OCI-LY3 (cell line): ENCODE data around the gene KDM5B.

Experiments
- H2AFZ ChIP-seq: fragments of 200-600, 300-600 bp; shearing (Covaris generic); 2 replicates; pipeline ENCODE4 v1.6.0; 2014; ENCODE audit warnings: antibody characterized with exemption, low read depth, low read length
- H3K27ac ChIP-seq: fragments of 200-600, 300-600 bp; sonication (generic); 2 replicates; pipeline ENCODE4 v1.5.1; 2014; ENCODE audit warnings: mild to moderate bottlenecking, low read length, moderate library complexity, mixed read lengths
- H3K27me3 ChIP-seq: fragments of 200-600, 300-600 bp; sonication (generic); 2 replicates; pipeline ENCODE4 v1.6.1; 2014; ENCODE audit warnings: low read depth, low read length, mixed read lengths
- H3K36me3 ChIP-seq: fragments of 200-600, 300-600 bp; sonication (generic); replicated peaks from 2 replicates; pipeline ENCODE3; 2014; ENCODE audit warnings: low read depth, low read length, mixed read lengths
- H3K4me1 ChIP-seq: fragments of 300-600, 200-600 bp; sonication (generic); 2 replicates; pipeline ENCODE4 v1.6.1; 2014; ENCODE audit warnings: low read length, mixed read lengths
- H3K4me2 ChIP-seq: fragments of 200-600, 300-600 bp; sonication (generic); 2 replicates; pipeline ENCODE4 v1.6.1; 2014; ENCODE audit warnings: low read length, mixed read lengths
- H3K4me3 ChIP-seq: fragments of 300-600, 200-600 bp; sonication (generic); 2 replicates; pipeline ENCODE4 v1.5.1; 2014; ENCODE audit warnings: antibody characterized with exemption, mild to moderate bottlenecking, low read length, moderate library complexity
- H3K79me2 ChIP-seq: fragments of 300-600, 200-600 bp; shearing (Covaris generic); 2 replicates; pipeline ENCODE4 v1.6.1; 2014; ENCODE audit warnings: mild to moderate bottlenecking, low read length, mixed read lengths
- H3K9ac ChIP-seq: fragments of 300-600, 200-600 bp; shearing (Covaris generic); 2 replicates; pipeline ENCODE4 v1.6.0; 2014; ENCODE audit warnings: mild to moderate bottlenecking, low read length, moderate library complexity
- H3K9me3 ChIP-seq: fragments of 200-600, 300-600 bp; shearing (Covaris generic); 2 replicates; pipeline ENCODE4 v1.6.1; 2014; ENCODE audit warnings: low read length, mixed read lengths; ENCODE audit not compliant: insufficient read depth
- H4K20me1 ChIP-seq: fragments of 200-600, 300-600 bp; sonication (generic); 2 replicates; pipeline ENCODE4 v1.6.1; 2016; ENCODE audit warnings: low read length, mixed read lengths; ENCODE audit not compliant: insufficient read depth
- CTCF ChIP-seq: fragments of 200-600, 300-600 bp; sonication (generic); IDR thresholded peaks from 2 replicates; pipeline ENCODE4 v1.5.1; 2014; ENCODE audit warnings: antibody characterized with exemption, low read length, low read depth
- EZH2phosphoT487 ChIP-seq: fragments of 200-600 bp; shearing (Covaris generic); IDR thresholded peaks from 2 replicates; pipeline ENCODE4 v1.6.1; 2018; ENCODE audit warnings: antibody characterized with exemption, mixed run types, low read depth

KDM5B gene

GRCh38 chr1:202806845-202807450 lies 1.3 kb downstream of the KDM5B start:
- peaks cover 61% of the 10 kb centered on the region for H3K79me2 ChIP-seq
- no peak for TF ChIP-seq EZH2phosphoT487
- TF ChIP-seq CTCF, result no peak
- peak overlapping the region; percentile 97 for H3K4me3 ChIP-seq
- H3K4me2 ChIP-seq, result peak overlapping the region; percentile 85
- H3K9ac ChIP-seq, result peak overlapping the region; percentile 90
- H3K9me3 ChIP-seq, result no peaks in the 10 kb centered on the region
- H3K4me1 ChIP-seq, result peaks cover 30% of the 10 kb centered on the region
- H4K20me1 ChIP-seq, result peaks cover 29% of the 10 kb centered on the region
- peaks cover 14% of the 10 kb centered on the region for H3K27me3 ChIP-seq
- no peaks in the 10 kb centered on the region for H3K36me3 ChIP-seq
- peak overlapping the region; percentile 41 for H2AFZ ChIP-seq
- peak overlapping the region; percentile 56 for H3K27ac ChIP-seq

- TF ChIP-seq EZH2phosphoT487 (no peak), CTCF (no peak)
- H3K9ac ChIP-seq, result peak overlapping the region; percentile 90
- peak overlapping the region; percentile 41; the same call in 1 of the 2 replicates for H2AFZ ChIP-seq
- H3K9me3 ChIP-seq, result no peaks in the 10 kb centered on the region
- peaks cover 27% of the 10 kb centered on the region for H3K4me1 ChIP-seq
- no peaks in the 10 kb centered on the region for H3K36me3 ChIP-seq
- peak overlapping the region; percentile 85 for H3K4me2 ChIP-seq
- peaks cover 7% of the 10 kb centered on the region for H3K27me3 ChIP-seq
- H3K4me3 ChIP-seq, result peak overlapping the region; percentile 97
- H3K79me2 ChIP-seq, result peaks cover 68% of the 10 kb centered on the region
- peak overlapping the region; percentile 56 for H3K27ac ChIP-seq
- H4K20me1 ChIP-seq, result peaks cover 35% of the 10 kb centered on the region
Measured at GRCh38 chr1:202805886-202806844, 2.1 kb downstream of the KDM5B start.

GRCh38 chr1:202804126-202804525 lies 4.1 kb downstream of the KDM5B start:
- Histone ChIP-seq H3K4me3 (no peak overlapping the region), H3K4me2 (no peak overlapping the region), H3K27me3 (peaks cover 6% of the 10 kb centered on the region), H3K9me3 (no peaks in the 10 kb centered on the region), H2AFZ (no peak overlapping the region), H3K27ac (no peak overlapping the region), H4K20me1 (peaks cover 53% of the 10 kb centered on the region), H3K79me2 (peaks cover 85% of the 10 kb centered on the region), H3K4me1 (peaks cover 27% of the 10 kb centered on the region), H3K36me3 (no peaks in the 10 kb centered on the region), H3K9ac (no peak overlapping the region)
- TF ChIP-seq CTCF (no peak), EZH2phosphoT487 (no peak)
